ENCODE measurements around the gene RBBP4.
"Not testable (repeated sequence)": the region's sequence is repeated elsewhere in the genome, so short reads cannot be mapped to it uniquely, and the experiment has no call there.

The RBBP4 gene

GRCh38 chr1:32696041-32696440, 45.0 kb downstream of the RBBP4 start:
- no peak for DNase-seq

GRCh38 chr1:32696996-32697395, 46.0 kb downstream of the RBBP4 start:
- not testable (repeated sequence) for DNase-seq

GRCh38 chr1:32701421-32701911, 50.5 kb downstream of the RBBP4 start:
- no peak for DNase-seq

- no peak for DNase-seq
These were observed 51.1 kb downstream of the RBBP4 start for GRCh38 chr1:32701951-32702598.

- DNase-seq: peak; percentile 57
These were observed 51.8 kb downstream of the RBBP4 start, which contains the start of gene SYNC for GRCh38 chr1:32702599-32703478. TSS of gene SYNC (minus strand) at chr1:32702770. CDS start at chr1:32702660, 110 bp downstream.

GRCh38 chr1:32703479-32704291, 52.7 kb downstream of the RBBP4 start:
- no peak for DNase-seq

- no peak for DNase-seq
These were observed 54.5 kb downstream of the RBBP4 start for GRCh38 chr1:32705516-32705915.

- no peak for DNase-seq
These were observed 55.5 kb downstream of the RBBP4 start for GRCh38 chr1:32706491-32706890.

- DNase-seq: no peak
These were observed 58.1 kb downstream of the RBBP4 start for GRCh38 chr1:32709075-32709474.

GRCh38 chr1:32709476-32709875, 58.5 kb downstream of the RBBP4 start:
- DNase-seq: no peak

- DNase-seq: not testable (repeated sequence)
These were observed 60.2 kb downstream of the RBBP4 start for GRCh38 chr1:32711221-32711620.

GRCh38 chr1:32713081-32713480, 62.1 kb downstream of the RBBP4 start:
- no peak for DNase-seq

- DNase-seq: no peak
These were observed 63.3 kb downstream of the RBBP4 start for GRCh38 chr1:32714277-32714676.

- DNase-seq: no peak
These were observed 64.9 kb downstream of the RBBP4 start for GRCh38 chr1:32715901-32716311.

- peak; percentile 91 for DNase-seq
These were observed 65.5 kb downstream of the RBBP4 start for GRCh38 chr1:32716312-32717148.

GRCh38 chr1:32717503-32717902, 66.5 kb downstream of the RBBP4 start:
- no peak for DNase-seq

GRCh38 chr1:32718036-32718435, 67.0 kb downstream of the RBBP4 start:
- DNase-seq: no peak

GRCh38 chr1:32718527-32718926, 67.5 kb downstream of the RBBP4 start:
- no peak for DNase-seq

- DNase-seq: no peak
These were observed 68.8 kb downstream of the RBBP4 start for GRCh38 chr1:32719681-32720275.

GRCh38 chr1:32724678-32725614, 73.9 kb downstream of the RBBP4 start:
- DNase-seq: peak; percentile 90

GRCh38 chr1:32725615-32725982, 74.6 kb downstream of the RBBP4 start:
- no peak for DNase-seq
